Measurements from ENCODE around the gene CACNB4.

- no peak for TF ChIP-seq GATA3 (IDR thresholded peaks at IDR 0.05; ENCODE audit: low read depth, low read length)
- TF ChIP-seq GATA2 (IDR thresholded peaks at IDR 0.05; ENCODE audit: low read depth, low read length): no peak
Measured at GRCh38 chr2:151796774-151797173, 302.1 kb downstream of the CACNB4 start.
